HG02973 (cell line): ENCODE results near the gene CHN1.

Source experiments
- ATAC-seq: cut with Tn5 transposase; IDR thresholded peaks from one replicate; pipeline ENCODE4 v1.9.1; 2021; ENCODE audit warnings: moderate library complexity; ENCODE audit not compliant: unreplicated experiment

Gene CHN1

DNA sequence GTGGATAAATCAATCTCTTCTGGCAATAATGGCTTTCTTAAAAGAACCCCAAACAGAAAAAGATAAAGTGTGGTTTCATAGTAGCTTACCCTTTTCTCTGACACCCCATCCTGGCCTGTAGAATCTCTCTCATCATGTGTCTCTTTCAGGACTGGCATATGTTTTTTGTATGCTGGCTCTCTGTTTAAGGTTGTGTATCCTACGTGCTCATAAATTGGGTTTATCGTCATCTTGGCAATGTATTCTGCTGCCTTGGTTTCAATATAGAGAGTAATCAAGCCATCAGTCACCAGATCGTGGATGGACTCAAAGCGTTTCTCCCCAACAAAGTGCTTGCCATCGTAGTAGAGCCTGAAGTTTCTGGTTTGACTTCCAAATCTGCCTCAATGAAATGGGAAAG is 127.4 kb downstream of the CHN1 start:
- ATAC-seq: no peak

DNA sequence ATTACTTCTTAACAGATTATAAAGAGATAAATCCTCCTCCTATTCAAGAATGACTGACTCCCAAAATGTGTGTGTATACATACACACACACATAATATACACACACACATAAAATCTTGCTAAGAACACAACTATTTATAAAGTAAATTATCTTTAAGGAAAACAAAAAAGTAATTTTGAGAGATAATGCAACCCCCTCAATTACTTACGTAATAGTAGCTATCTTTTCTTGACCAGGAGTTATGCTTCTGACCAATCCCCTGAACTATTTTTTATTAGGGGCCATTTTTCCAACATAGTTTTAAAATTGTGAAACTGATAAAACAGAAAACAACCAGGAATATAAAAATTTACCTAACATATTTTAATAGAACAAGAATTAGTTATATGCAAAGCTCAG is 127.9 kb downstream of the CHN1 start:
- ATAC-seq: no peak

DNA sequence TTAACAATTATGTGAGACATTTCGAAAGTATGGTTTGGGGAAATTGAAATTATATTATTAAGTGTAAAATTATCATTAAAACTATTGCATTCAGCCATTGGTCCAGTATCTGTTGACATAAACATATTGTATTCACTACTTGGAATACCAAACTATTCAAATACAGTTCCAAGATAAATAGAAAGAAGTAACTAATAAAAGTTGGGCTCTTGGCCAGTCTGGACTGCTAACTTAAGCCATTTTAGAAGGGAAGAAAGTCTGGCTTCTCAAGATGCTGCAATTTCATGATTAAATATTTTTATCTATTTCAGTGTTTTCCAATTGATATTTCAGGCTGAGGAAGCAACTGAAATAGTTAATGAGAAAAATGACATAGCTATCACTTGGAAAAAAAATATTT is 131.1 kb downstream of the CHN1 start:
- ATAC-seq: no peak

DNA sequence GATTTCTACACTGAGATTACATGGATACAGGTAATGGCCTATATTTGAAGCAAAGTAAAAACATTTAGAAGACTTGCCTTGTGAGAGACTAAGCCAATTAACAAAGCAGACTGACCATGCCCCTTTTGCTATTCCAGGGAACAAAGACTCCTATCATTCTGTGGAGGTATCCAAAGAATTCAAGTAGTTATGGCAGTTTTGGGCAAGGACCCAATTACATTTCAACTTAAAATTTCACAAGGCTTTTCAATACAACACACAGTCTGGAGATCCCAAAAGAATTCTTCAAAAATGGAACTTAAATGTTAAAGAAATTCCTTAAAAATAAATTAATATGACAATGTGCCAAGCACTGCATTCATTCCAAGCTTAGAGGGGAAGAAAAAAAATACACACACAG is 131.7 kb downstream of the CHN1 start:
- no peak for ATAC-seq

DNA sequence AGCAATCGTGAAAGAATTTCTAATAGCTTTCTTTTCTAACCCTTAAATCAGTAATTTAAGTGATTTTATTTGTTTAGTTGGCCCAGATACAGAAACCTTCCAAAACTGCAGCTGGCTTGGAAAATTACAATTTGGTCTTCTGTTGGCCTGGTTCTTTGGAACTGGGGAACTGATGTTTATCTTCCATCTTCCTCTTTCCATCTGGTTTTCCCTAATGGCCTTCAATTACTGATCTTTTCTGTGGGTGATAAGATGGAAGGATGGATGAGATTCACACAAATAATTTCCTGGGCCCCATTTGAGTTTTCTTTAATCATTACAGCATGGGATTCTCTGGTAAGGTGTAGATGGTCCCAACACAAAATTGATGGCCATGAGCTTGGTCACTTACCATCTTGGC is 134.4 kb downstream of the CHN1 start:
- no peak for ATAC-seq

DNA sequence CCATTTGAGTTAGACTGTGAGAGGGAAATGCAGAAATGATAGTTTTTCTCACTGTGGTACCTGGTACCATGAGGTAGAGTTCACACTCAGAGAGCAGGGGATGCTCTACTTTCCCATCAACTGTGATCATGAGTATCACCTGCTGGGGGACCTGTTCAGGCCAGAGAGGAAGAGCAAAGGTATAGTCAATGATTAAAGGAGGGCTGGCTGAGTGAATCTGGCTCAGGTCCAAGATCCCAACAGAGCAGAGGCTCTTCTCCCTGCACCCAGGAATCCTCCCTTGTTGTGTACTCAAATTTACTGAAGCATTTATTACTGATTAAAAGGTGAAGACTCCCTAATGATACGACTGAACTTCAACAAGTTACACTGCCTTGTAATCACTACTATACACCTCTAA is 136.3 kb downstream of the CHN1 start:
- ATAC-seq: no peak

DNA sequence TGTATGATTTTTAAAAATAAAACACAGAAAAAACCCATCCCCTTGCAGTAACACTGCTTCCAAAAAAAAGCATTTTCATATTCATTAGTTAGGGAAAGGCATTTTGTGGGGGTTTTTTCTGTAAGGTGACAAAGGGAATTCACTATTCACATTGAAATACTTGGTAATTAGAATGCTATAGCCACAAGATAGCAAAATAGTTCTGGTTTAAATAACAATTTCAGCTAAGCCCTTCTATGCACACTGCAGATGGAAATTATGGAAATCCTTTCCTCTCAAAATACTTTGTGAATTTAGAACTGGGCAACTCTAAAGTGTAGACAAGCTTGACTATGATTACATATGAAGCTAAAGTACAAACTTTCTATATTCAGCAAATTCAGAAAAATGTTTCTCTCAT is 138.8 kb downstream of the CHN1 start:
- ATAC-seq: no peak

DNA sequence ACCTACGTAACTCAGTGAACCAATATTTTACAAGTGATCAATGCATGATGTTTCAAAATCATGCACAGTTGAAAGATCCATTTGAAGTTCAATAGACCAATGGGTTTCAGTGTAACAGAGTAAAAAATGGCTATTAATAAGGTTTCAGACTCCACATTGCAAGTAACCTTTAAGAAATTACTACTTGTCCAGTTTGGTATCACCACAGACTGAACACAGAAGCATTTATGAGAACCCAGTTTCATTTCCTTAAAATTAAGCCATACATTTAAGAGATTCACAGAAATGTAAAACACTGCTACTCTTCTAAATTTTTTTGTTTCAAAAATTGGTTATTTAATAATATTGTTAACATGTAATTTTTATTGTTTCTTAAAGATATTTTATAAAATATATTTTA is 142.0 kb downstream of the CHN1 start:
- ATAC-seq: no peak

DNA sequence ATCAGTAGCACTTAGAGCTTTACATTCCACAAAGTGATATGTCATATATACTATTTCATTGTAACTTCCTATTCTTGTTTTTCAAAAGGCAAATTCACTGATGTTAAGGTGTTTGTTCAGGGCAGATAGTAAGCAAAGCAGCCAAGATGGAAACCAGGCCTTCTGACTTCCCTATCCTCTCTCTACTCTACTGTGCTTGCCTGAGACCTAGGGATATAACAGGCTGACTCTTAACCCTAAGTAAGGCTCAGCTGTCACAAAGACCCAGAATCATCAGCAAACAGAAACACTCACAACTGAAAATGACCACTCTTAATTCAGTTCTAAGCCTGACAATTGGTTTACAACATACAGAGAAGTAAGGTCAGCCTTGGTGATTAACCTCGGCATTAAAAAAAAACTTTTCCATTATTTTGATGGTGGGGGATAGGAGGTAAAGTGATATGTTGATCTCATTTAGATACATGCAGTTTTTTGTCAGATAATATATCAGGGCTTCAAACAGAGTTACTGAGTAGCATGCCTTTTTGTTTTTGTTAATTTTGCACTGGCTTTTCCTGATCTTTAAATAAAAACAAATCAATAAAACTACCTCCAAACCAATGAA is 145.5 kb downstream of the CHN1 start:
- no peak for ATAC-seq

DNA sequence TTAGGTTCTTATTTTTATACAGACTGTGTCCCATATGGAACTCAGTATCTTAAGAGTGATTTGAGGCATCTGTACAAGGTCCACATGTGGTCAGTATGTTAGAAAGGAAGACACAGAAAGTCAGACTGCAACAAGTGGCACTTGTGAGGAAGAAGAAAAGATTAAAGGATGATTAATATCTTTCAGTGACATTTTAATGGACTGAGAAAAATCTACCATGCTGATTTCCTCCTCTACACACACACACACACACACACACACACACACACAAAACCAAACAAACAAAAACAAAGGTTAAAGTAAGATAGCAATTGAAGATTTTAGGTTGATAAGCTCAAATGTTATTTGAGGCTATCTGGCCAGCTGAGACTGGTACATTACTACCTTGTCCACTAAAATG is 146.4 kb downstream of the CHN1 start:
- ATAC-seq: no peak

DNA sequence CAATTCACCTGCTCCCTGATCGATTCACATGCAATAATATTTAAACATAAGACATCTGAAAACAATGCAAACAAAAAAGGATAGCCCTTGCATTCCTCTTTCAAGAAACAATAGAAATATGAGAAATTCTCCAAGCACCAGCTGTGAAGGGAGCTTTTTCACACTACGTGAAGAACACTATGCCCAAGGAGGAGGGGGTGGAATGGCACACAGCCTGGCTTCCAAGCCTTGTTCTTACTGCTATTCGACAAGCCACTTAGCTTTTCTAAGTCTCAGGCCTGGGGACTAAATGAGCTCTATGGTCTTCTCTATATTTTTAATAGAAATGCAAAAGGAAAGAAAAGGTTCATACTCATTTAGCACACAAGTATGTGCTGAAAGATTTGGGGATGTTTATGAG is 148.7 kb downstream of the CHN1 start:
- ATAC-seq: no peak

DNA sequence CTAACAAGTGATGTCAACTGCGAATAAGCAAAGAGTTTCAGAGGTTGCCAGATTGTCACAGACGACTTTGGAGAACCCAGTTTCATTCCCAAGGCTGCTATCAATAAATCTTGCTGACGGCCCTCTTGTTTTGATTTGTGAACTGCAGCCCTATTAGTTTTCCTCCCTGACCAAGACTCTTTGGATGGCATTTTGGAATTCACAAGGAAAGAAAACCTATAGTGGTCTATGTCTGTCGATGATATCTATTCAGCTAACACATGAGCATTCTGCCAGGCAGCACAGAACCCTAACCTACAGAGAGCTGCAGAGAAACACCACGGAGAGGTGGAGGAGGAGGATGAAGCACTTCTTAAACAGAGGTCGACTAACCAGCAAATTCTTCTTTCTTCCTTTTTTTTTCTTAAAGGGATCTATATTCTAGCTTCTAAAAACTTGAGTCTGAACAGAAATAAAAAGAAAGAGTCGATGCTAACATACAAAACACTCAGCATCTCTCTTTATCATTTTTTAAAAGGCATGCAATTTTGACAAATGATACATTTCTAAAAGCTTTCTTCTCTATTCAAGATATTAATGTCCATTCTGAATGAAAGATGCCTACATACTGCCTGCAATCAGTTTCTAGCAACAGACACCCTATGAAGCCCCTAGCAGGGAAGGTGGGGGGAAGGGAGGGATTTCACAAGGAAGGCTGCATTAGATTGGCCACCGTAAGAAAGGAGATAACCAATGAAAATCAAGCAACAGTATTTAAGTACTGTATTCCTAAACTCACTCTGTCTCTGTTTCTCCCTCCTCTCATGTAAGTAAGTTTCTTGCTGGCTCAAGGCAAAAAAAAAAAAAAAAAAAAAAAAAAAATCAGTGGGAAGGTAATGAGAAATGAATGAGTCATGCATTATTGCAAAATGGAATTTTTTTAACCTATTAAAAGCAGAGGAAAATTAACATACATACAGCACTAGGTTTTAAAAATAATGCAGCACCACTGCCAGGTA is 157.9 kb downstream of the CHN1 start:
- ATAC-seq: no peak

DNA sequence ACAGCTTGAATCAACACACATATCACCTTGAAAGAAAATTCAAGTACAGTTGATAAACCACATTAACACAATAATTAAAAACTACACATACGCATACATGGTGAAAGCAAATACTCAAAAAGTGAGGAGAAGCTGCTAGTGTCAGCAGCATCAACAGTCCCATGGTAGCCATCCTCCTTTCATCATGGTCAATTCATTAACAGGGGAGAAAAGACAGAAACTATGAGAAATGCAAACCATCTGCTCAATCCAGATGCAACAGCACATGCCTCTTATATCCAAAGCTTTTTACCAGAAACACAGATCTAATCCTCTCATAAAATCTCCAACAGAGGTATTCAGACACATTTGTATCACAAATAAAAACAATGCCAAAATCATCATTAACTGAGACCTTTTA is 159.0 kb downstream of the CHN1 start:
- ATAC-seq: no peak

DNA sequence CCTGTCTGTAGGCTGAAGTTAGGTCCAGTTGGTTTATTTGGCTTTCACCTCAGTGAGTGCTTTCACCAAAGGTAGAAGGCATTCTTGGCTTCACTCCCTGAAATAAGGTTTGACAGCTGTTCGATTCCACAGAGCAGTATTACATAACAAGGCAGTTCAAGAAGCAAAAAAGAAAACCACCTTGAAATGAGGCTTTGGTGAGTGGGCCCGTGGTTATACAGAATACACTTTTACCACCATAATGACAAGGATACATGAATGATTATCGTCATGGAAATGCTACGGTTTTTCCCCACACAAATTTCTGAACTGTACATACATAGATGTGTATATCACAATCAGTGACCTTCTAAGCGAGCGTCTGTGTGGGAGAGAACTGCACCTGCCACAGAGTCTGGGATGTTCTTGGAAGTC is 160.9 kb downstream of the CHN1 start:
- ATAC-seq: no peak

DNA sequence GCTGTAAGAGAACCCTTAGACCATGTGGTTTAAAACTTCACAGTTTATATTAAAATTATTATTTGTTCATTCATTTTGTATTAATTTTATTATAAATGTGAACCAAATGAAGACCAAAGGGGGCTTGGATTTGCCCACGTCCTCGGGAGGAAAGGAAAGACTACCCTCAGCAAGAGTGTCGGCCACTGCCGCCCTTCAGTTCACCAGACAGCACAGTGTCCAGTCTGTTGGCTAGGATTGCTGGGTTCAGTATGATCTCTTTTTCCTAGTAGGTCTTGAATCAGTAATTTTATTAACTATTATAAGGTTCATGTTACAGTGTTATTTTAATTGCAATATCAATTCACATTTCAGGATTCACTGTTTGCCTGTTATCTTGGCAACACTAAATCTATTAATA is 162.7 kb downstream of the CHN1 start:
- no peak for ATAC-seq

DNA sequence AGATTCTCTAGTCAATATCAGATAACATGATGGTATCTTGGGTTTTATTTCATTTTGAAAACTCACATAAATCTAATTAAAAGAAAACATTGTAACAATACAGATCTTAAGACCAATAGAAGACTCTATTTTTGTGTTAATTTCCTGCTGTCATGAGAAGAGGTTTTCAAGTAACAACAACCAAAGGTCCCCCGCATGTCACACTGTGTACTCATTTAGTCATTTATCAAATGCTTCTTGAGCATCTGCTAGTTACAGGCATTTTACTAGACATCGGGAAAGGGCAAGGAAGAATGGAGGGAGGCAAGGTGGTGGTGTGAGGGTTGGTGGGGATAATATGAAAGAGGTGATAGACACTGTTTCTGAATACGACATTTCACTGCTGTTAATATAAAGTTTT is 163.2 kb downstream of the CHN1 start:
- no peak for ATAC-seq

DNA sequence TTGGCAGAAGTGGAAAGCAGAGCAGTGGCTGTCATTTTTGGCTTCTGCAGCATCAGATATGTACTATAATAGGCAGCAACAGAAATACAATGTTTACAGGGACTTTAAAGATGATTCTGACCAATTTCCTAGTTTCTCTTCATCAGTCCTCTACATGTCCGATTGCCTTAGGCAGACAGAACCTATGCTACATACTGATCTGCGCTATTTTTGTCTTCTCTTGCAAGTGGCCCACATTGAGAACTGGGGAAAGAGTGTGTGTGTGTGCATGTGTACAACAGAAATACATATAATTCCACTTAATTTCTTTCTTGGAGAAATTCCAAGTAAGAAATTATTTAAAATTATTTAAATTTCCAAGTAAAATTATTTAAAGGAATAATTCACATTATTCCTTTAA is 163.8 kb downstream of the CHN1 start:
- no peak for ATAC-seq

DNA sequence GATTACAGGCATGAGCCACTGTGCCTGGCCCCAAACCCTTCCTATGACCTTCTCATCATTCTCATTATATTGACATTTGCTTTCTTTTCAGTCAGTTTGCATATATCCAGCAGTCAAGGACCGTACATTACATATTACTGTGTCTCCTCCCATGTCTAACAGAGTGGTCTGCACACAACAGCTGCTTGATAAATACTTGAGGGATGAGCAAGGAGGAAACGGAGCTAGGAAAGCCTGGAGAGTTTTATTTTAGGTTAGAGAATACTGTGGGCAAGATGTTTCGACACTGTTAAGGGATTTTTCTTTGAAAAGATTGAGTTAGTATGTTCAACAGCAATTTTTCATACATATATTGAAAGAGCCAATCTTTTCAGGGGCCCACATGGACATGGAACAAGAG is 164.7 kb downstream of the CHN1 start:
- ATAC-seq: no peak

DNA sequence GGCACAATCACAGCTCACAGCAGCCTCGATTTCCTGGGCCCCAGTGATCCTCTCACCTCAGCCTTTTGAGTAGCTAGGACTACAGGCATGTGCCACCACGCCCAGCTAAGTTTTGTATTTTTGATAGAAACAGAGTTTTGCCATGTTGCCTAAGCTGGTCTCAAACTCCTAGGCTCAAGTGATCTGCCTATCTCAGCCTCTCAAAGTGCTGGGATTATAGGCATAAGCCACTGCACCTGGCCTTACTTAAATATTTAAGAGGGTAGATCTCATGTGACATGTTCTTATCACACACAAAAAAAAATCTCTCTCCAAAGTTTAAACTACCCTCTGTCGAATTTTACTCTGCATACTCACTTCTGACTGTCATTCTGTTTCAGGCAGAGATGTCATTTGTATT is 165.5 kb downstream of the CHN1 start:
- no peak for ATAC-seq

DNA sequence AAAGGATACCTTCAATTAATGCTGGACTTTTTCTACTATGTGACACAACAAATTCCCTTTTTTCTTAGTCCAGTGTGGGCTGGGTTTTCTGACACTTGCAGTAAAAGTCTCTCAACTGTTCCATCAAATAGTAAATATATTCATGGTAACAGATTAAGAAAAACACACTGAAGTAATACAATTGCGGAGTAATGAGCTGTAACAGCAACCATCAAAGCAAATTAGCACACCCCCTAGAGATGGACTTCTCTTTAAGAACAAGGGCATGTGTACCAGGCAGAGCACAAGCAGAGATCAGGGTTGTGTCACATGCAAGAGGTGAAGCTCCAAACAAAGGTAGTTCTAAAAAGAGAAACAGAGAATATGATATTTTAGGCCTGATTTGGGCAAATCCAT is 168.2 kb downstream of the CHN1 start:
- no peak for ATAC-seq

DNA sequence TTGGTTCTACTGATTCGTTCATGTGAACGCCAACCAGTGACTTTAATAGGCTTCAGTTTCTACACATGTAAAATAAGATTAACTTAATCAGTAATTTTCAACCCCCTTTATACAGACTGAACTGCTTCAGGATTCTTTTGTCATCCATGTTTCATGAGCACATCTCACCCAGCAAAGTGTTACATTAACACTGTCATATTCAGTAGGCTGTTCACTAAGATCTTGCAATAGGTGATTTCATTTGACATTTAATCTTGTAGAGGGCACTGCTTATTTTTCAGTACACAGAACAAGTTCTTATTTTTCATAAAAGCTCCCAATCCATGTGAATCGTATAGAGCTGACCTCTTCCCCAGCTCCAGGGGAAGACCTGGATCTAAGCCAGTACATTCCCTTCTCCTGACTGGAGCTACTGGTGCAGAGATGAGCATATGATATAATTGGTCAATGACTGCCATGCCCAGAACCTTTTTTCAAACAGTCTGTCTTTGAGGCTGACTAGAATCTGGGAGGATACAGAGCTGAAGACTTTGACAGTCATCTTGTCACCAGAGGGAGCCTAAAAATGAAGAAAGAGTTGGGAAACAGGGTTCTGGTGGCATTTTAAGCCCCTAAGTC is 168.7 kb downstream of the CHN1 start:
- ATAC-seq: no peak

DNA sequence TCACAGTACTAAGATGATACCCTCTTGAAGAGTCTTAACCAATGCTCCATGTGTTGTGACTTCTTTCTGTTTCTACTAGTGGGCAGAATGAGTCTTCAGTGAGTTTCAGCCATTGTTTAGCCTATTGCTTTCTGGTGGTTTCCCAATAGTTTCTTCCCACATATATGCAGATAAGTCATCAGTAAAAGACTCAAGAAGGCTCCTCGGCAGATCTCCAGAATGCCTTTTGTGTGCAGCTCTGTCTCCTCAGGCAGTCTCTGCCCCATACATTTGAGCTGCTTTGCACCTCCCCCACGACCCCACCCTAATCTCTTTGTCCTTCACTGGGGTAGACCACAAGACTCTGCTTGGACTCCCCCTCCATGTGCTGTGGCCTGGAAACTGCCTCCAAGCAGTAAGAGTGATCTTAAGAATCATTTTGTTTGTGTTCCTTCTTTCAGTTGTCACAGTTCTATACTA is 169.4 kb downstream of the CHN1 start:
- peak; percentile 89 for ATAC-seq
